Fibroblast of gingiva (primary cell): Measurements from ENCODE around the gene CCDC97.

ENCODE experiments used
- DNase-seq: peaks from one replicate; pipeline ENCODE4 v3.0.0-alpha.2; 2011; ENCODE audit warnings: low read depth

The CCDC97 gene

GRCh38 chr19:41298348-41298964, 11.5 kb upstream of the CCDC97 start:
- DNase-seq: peak; percentile 88

GRCh38 chr19:41299046-41299754, 10.8 kb upstream of the CCDC97 start:
- DNase-seq: peak; percentile 45

DNA sequence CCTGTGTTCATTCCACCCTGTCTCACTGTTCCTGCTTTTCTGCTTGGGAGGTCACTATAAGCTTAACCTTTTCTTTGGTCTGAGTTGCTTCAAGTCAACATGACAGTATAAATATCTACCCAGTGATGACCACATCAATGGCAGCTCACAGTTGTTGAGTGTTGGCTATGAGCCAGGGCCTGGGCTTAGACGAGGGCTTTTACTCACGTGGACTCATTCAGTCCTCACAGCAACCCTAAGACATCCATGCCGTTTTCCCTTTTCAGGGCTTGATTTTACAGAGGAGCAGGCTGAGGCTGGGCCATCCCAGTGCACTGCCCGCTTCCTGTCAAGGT, 10.2 kb upstream of the CCDC97 start:
- DNase-seq: peak; percentile 64

- no peak for DNase-seq
Observed at GRCh38 chr19:41300555-41300954, 9.4 kb upstream of the CCDC97 start.

GRCh38 chr19:41302624-41303351, 7.2 kb upstream of the CCDC97 start:
- no peak for DNase-seq

GRCh38 chr19:41303954-41304353, 6.0 kb upstream of the CCDC97 start:
- no peak for DNase-seq

DNA sequence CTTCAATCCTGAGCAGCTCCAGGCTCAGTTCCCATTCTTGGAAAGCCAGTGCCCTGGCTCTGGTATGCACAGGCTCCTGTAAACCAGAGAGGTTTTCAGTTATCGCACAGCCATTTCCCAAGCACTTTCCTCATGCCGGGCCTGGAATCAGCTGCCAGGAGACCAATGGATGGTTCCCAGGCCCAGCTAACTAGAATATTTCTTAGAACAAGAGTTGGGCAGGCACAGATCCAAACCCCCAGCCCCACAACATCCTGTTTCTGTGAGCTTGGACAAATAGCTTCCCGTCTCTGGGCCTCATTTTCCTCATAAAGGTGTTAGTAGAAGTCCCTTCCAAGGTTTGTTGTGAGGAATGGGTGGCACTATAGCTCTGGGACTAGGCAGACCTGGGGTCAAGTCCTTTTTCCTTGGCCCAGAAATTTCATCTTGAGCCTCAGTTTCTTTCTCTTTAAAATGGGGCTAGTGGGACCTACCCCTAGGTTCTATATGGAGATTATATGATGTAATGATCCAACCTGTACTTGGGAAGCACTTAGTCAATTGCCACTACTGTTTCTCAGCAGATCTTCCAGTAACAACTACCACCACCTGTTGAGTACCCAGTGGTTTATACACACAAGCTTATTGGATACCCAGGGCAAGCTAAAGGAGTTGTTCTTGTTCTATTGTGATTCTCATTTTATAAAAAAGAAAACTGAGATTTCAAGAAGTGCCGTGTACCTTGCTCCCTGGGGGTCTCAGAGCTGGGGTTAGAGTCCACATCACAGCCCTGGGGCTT, 5.1 kb upstream of the CCDC97 start:
- DNase-seq: no peak

- DNase-seq: no peak
Observed at GRCh38 chr19:41305927-41306793, 3.8 kb upstream of the CCDC97 start.

DNA sequence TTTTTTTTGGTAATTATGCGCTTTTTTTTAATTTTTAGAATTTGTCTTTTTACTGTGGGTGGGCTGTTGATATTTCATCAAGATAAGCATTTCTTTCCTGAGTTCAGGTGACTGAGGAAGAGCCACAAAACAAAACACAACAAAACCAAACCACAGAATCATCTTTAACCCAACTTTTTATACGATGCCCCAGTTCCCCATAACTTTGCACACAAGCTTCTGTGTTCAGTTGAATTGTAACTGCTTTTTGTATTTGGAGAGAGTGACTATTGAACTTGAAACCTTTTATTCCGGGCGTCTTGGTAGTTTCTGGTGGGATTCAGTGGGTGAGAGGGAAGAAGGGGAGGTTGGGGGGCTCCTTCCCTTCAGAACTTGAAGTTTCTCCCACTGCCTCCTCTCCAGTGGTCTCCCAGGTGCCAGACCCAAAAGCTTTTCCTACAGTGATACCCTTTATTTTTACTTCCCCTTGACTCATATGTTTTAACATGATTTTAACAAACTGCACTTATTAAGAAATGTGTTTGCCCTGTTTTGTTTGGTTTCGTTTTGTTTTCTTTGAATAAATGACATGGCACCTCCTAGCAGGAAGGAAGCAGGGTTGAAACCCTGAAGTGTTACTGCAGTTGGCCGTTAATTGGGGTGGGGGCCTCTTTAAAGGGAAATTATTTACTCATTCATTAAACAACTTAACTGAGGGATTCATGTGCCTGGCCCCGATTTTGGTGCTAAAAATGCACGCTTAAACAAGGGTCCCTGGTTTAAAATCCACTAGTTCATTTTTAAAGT, 2.7 kb upstream of the CCDC97 start:
- DNase-seq: no peak

GRCh38 chr19:41307954-41308449, 2.0 kb upstream of the CCDC97 start:
- no peak for DNase-seq

DNA sequence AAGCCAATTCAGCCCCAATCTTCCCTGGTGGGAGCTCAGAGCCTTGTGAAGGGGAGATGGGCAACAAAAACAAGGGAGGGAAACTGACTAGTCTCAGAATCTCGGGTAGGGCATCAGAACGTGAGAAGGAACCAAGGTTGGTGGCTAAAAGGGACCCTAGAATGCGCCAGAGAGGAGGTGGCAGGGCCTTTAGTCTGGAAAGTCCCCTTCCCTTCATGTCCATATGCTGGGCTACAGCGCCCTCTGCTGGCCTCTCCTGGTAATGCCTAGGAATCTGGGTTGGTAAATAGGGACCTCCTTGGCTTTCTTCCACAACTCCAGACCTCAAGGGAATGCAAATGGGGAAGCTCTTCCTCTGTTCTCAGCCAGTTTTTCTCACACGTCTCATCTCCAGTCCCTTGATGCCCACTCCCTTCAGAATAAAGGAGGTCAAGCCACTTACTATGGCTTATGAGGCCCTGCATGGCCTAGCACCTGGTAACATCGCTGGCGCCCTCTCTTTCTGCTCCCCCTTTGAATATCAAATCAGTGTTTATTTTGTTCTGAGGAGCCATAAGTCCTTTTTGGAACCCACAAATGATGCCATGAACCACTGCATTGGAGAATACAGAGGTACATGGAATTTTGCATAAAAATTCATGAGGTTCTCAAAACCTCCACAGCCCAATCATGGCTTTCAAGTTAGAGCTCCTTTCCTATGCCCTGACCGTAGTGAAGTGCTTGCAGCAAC, 1.4 kb upstream of the CCDC97 start:
- DNase-seq: peak; percentile 82

- peak; percentile 35 for DNase-seq
Observed at GRCh38 chr19:41309180-41310032, 566 bp upstream of the CCDC97 start.

GRCh38 chr19:41311072-41311471, 1.1 kb downstream of the CCDC97 start:
- no peak for DNase-seq

- no peak for DNase-seq
Observed at GRCh38 chr19:41311613-41312012, 1.6 kb downstream of the CCDC97 start.

DNA sequence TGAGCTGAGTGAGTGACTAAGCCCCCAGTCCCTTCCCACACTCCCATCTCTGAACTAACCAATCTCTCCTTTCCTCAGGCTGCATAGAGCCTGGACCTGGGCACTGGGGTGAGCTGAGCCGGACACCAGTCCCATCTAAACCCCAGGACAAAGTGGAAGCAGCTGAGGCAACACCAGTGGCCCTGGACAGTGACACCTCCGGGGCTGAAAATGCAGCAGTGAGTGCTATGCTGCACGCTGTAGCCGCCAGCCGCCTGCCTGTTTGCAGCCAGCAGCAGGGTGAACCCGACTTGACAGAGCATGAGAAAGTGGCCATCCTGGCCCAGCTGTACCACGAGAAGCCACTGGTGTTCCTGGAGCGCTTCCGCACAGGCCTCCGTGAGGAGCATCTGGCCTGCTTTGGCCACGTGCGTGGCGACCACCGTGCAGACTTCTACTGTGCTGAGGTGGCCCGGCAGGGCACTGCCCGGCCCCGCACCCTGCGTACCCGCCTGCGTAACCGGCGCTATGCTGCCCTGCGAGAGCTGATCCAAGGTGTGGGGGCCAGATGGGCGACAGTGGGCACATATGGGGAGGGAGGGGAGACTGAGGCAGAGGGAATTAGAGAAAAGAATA, 6.4 kb downstream of the CCDC97 start:
- DNase-seq: no peak

DNA sequence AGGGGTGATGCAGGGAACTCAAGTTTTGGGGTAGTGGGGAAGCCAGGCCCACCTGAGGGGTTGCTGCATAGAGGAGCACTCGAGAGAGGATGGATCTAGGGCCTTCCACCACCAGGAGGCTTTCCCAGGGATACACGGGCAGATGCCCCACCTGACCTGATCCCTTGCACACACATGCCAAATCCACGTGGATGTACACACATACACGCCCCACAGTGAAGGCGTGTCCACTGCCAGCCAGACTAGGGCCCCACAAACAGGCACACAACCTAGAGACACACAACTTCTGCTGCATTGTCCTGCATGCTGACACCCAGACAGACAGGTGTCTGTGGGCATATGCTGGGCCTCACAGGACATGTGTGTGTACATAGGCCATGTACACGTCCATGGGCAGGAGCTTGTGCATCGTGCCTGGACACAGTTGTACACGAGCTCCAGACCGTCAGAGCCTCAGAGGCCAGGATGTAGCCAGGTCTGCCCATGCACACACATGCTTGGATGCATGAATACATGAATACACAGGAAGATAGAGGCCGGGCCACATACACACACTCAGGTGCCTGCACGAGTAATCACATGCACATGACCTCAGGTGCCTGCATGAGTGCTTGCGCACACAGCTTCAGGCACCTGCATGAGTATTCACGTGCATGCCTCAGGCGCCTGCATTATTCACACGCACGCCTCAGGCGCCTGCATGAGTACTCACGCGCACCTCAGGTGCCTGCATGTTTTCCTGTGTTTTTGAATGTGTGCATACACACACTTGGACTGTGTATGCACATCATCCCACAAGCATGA, 8.9 kb downstream of the CCDC97 start:
- DNase-seq: no peak

GRCh38 chr19:41319500-41320184, 9.7 kb downstream of the CCDC97 start:
- no peak for DNase-seq
